H9 (cell line): ENCODE results near the gene PMP22. TPM values are rescaled to one million over a fixed set of nuclear protein-coding genes. Genes with fewer than 3 reads are reported as not detected.

ENCODE experiments used
- DNase-seq: peaks from one replicate; pipeline ENCODE4 v3.0.0-alpha.2; 2017
- H2AFZ ChIP-seq: one replicate; pipeline ENCODE4 v1.6.1; 2013; ENCODE audit warnings: mild to moderate bottlenecking, low read length, control low read depth, moderate library complexity
- H2AK5ac ChIP-seq: 2 replicates; pipeline ENCODE4 v1.6.1; 2013; ENCODE audit warnings: low read length, control low read depth, mixed read lengths; ENCODE audit not compliant: insufficient read length
- H2BK120ac ChIP-seq: one replicate; pipeline ENCODE4 v1.6.1; 2013; ENCODE audit warnings: low read depth, mild to moderate bottlenecking, low read length, control low read depth, inconsistent platforms; ENCODE audit not compliant: poor library complexity, severe bottlenecking
- H2BK12ac ChIP-seq: 2 replicates; pipeline ENCODE4 v1.6.1; 2013; ENCODE audit warnings: low read length, control low read depth, mixed read lengths, low read depth; ENCODE audit not compliant: insufficient read length
- H2BK15ac ChIP-seq: 2 replicates; pipeline ENCODE4 v1.6.1; 2013; ENCODE audit warnings: low read depth, low read length, control low read depth
- H2BK20ac ChIP-seq: one replicate; pipeline ENCODE4 v1.6.1; 2013; ENCODE audit warnings: low read depth, mild to moderate bottlenecking, low read length, control low read depth, inconsistent platforms; ENCODE audit not compliant: poor library complexity, severe bottlenecking
- H2BK5ac ChIP-seq: 2 replicates; pipeline ENCODE4 v1.6.1; 2013; ENCODE audit warnings: low read length, control low read depth, mixed read lengths; ENCODE audit not compliant: insufficient read length
- H3K14ac ChIP-seq: 2 replicates; pipeline ENCODE4 v1.6.1; 2013; ENCODE audit warnings: low read length, control low read depth; ENCODE audit not compliant: insufficient read depth
- H3K18ac ChIP-seq: 2 replicates; pipeline ENCODE4 v1.6.1; 2013; ENCODE audit warnings: low read depth, mild to moderate bottlenecking, mixed read lengths, low read length, control low read depth; ENCODE audit not compliant: insufficient read length
- H3K23ac ChIP-seq: 2 replicates; pipeline ENCODE4 v1.6.1; 2013; ENCODE audit warnings: low read length, control low read depth, mixed read lengths, low read depth; ENCODE audit not compliant: insufficient read length
- H3K23me2 ChIP-seq: 2 replicates; pipeline ENCODE4 v1.6.1; 2013; ENCODE audit warnings: low read depth, mild to moderate bottlenecking, mixed read lengths, low read length, control low read depth; ENCODE audit not compliant: insufficient read length, poor library complexity, severe bottlenecking
- H3K27ac ChIP-seq: 2 replicates; pipeline ENCODE4 v1.5.1; 2013; ENCODE audit warnings: low read length, control low read depth, mixed read lengths, low read depth; ENCODE audit not compliant: insufficient read length
- H3K27me3 ChIP-seq: 2 replicates; pipeline ENCODE4 v1.6.1; 2013; ENCODE audit warnings: low read length, control low read depth, inconsistent platforms; ENCODE audit not compliant: insufficient read depth
- H3K4ac ChIP-seq: 2 replicates; pipeline ENCODE4 v1.6.1; 2013; ENCODE audit warnings: low read depth, mild to moderate bottlenecking, control low read depth, inconsistent platforms, low read length, moderate library complexity
- H3K4me1 ChIP-seq: 2 replicates; pipeline ENCODE4 v1.6.1; 2013; ENCODE audit warnings: low read length, control low read depth, inconsistent platforms; ENCODE audit not compliant: insufficient read depth
- H3K4me2 ChIP-seq: 2 replicates; pipeline ENCODE4 v1.6.1; 2013; ENCODE audit warnings: low read length, control low read depth, mixed read lengths; ENCODE audit not compliant: insufficient read length, insufficient read depth
- H3K56ac ChIP-seq: 2 replicates; pipeline ENCODE4 v1.6.1; 2013; ENCODE audit warnings: low read depth, mild to moderate bottlenecking, mixed read lengths, low read length, control low read depth; ENCODE audit not compliant: insufficient read length
- H3K79me1 ChIP-seq: 2 replicates; pipeline ENCODE4 v1.6.1; 2013; ENCODE audit warnings: low read depth, mild to moderate bottlenecking, moderate library complexity, low read length, control low read depth, inconsistent platforms; ENCODE audit not compliant: insufficient read depth, poor library complexity, severe bottlenecking
- H3K79me2 ChIP-seq: 2 replicates; pipeline ENCODE4 v1.6.1; 2013; ENCODE audit warnings: low read length, control low read depth, inconsistent platforms; ENCODE audit not compliant: insufficient read depth
- H3K9ac ChIP-seq: 2 replicates; pipeline ENCODE4 v1.6.1; 2013; ENCODE audit warnings: low read length, control low read depth, mixed read lengths; ENCODE audit not compliant: insufficient read length; ENCODE audit errors: extremely low read depth
- H3K9me3 ChIP-seq: one replicate; pipeline ENCODE4 v1.6.1; 2013; ENCODE audit warnings: low read depth, low read length, inconsistent platforms; ENCODE audit not compliant: control insufficient read depth
- H3T11ph ChIP-seq: one replicate; pipeline ENCODE4 v1.6.1; 2013; ENCODE audit warnings: mild to moderate bottlenecking, low read length, control low read depth, inconsistent platforms
- H4K20me1 ChIP-seq: one replicate; pipeline ENCODE4 v1.6.1; 2013; ENCODE audit not compliant: control insufficient read depth, insufficient read length, insufficient read depth
- H4K5ac ChIP-seq: 2 replicates; pipeline ENCODE4 v1.6.1; 2013; ENCODE audit warnings: low read depth, mild to moderate bottlenecking, mixed read lengths, low read length, control low read depth; ENCODE audit not compliant: insufficient read length
- H4K8ac ChIP-seq: replicated peaks from 2 replicates; pipeline ENCODE4 v1.6.1; 2013; ENCODE audit warnings: low read length, control low read depth, mixed read lengths, low read depth; ENCODE audit not compliant: insufficient read length
- H4K91ac ChIP-seq: 2 replicates; pipeline ENCODE4 v1.6.1; 2013; ENCODE audit warnings: low read depth, mild to moderate bottlenecking, moderate library complexity, mixed read lengths, low read length, control low read depth; ENCODE audit not compliant: insufficient read length
- H3K27ac Mint-ChIP-seq, 3 experiments: 2 replicates in 2 of 3; 3 replicates in 1 of 3; pipeline ENCODE4 v1.8.0; 2020 to 2021; ENCODE audit warnings: mixed read lengths in 3 of 3, mild to moderate bottlenecking in 1 of 3, moderate library complexity in 1 of 3
- H3K27me3 Mint-ChIP-seq: 2 replicates; pipeline ENCODE4 v1.8.0; 2021; ENCODE audit warnings: low read depth, mild to moderate bottlenecking, moderate library complexity, mixed read lengths
- H3K36me3 Mint-ChIP-seq, 3 experiments: 2 replicates in 2 of 3; 3 replicates in 1 of 3; pipeline ENCODE4 v1.8.0; 2020 to 2021; ENCODE audit warnings: low read depth in 3 of 3, mixed read lengths in 3 of 3; ENCODE audit not compliant: insufficient read depth in 1 of 3
- H3K4me1 Mint-ChIP-seq, 2 experiments: 2 replicates each; pipeline ENCODE4 v1.8.0; 2020; ENCODE audit warnings: mixed read lengths in 2 of 2
- H3K4me3 Mint-ChIP-seq, 2 experiments: 2 replicates in 1 of 2; 3 replicates in 1 of 2; pipeline ENCODE4 v1.8.0; 2020 to 2021; ENCODE audit warnings: mild to moderate bottlenecking in 2 of 2, mixed read lengths in 2 of 2, moderate library complexity in 1 of 2
- H3K9me3 Mint-ChIP-seq, 2 experiments: 2 replicates in 1 of 2; 3 replicates in 1 of 2; pipeline ENCODE4 v1.8.0; 2020; ENCODE audit warnings: mild to moderate bottlenecking in 2 of 2, mixed read lengths in 2 of 2, moderate library complexity in 1 of 2
- WGBS: extraction: QIAGEN DNeasy Blood & Tissue Kit; methylation state at CpG from one replicate; pipeline ENCODE4 v1.1.7; 2013; ENCODE audit warnings: missing lambda C conversion rate, low lambda C conversion rate, mixed read lengths; ENCODE audit not compliant: insufficient read length; ENCODE audit errors: extremely low coverage; 5-methylcytosine and 5-hydroxymethylcytosine counted together
- total RNA-seq: library from RNA; stranded (reverse); gene quantifications from 2 replicates; pipeline ENCODE4 v1.2.1, GENCODE V29; 2021
- TF ChIP-seq, protein P1 (sequence below): fragments of 200-600 bp; sonication (generic); conservative IDR thresholded peaks from 3 replicates; pipeline ENCODE4 v1.8.0; 2021; ENCODE audit warnings: antibody characterized with exemption, mild to moderate bottlenecking

The PMP22 gene
- total RNA-seq, 1 experiment from 2014 or later, result 1.5 TPM

DNA sequence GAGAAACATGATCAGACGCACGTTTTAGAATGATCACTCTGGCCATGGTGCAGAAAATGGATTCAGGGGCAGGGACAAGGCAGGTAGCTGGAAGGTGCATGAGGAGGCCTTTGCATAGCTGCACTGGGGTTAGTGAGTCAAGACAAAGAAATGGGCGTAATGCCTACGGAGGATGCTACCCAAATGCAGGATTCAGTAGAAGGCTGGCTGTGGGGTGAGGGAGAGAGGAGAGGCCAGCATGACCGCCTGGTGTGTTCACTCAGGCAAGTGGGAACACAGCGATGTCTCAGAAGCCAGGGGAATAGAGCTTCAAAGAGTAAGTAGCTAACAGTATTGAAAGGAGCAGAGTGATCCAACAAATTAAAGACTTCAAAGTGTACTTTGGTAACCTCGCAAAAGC, 31.2 kb downstream of the PMP22 start:
- Histone ChIP-seq H2BK20ac (no peak overlapping the region), H2AFZ (no peak overlapping the region), H4K8ac (no peak overlapping the region), H3K56ac (no peak overlapping the region), H3K4me1 (peaks cover 4% of the 10 kb centered on the region; the same call in 1 of the 2 replicates), H3K9me3 (no peaks in the 10 kb centered on the region), H3K23me2 (no peaks in the 10 kb centered on the region), H2BK120ac (no peak overlapping the region), H3K79me1 (no peaks in the 10 kb centered on the region), H3T11ph (no peak overlapping the region), H2BK5ac (no peak overlapping the region), H4K20me1 (no peaks in the 10 kb centered on the region), H3K9ac (no peak overlapping the region), H2BK15ac (no peak overlapping the region), H2AK5ac (no peak overlapping the region), H3K79me2 (no peaks in the 10 kb centered on the region), H3K27me3 (no peaks in the 10 kb centered on the region), H3K4me2 (no peak overlapping the region), H3K27ac (no peak overlapping the region), H3K23ac (no peak overlapping the region), H2BK12ac (no peak overlapping the region), H3K14ac (no peak overlapping the region), H3K18ac (no peak overlapping the region), H4K91ac (no peak overlapping the region), H3K4ac (no peak overlapping the region), H4K5ac (no peak overlapping the region)
- peaks cover 2 to 3% of the 10 kb centered on the region in 2 experiments; a peak in 3 of 4 replicates for H3K4me1 Mint-ChIP-seq
- no peak for DNase-seq
- no peaks in the 10 kb centered on the region for H3K9me3 Mint-ChIP-seq
- no peak overlapping the region for H3K4me3 Mint-ChIP-seq
- peaks cover 3% of the 10 kb centered on the region for H3K27me3 Mint-ChIP-seq
- WGBS, result no CpG with 5 or more reads among the region's 7 CpGs
- no peaks in the 10 kb centered on the region for H3K36me3 Mint-ChIP-seq
- TF ChIP-seq, protein P1, sequence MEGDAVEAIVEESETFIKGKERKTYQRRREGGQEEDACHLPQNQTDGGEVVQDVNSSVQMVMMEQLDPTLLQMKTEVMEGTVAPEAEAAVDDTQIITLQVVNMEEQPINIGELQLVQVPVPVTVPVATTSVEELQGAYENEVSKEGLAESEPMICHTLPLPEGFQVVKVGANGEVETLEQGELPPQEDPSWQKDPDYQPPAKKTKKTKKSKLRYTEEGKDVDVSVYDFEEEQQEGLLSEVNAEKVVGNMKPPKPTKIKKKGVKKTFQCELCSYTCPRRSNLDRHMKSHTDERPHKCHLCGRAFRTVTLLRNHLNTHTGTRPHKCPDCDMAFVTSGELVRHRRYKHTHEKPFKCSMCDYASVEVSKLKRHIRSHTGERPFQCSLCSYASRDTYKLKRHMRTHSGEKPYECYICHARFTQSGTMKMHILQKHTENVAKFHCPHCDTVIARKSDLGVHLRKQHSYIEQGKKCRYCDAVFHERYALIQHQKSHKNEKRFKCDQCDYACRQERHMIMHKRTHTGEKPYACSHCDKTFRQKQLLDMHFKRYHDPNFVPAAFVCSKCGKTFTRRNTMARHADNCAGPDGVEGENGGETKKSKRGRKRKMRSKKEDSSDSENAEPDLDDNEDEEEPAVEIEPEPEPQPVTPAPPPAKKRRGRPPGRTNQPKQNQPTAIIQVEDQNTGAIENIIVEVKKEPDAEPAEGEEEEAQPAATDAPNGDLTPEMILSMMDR, result no peak
- H3K27ac Mint-ChIP-seq, result no peak overlapping the region; a peak in 1 of 7 replicates
